WTC11 (cell line): Measurements from ENCODE around the gene LCE2A. TPM values are rescaled to one million over a fixed set of nuclear protein-coding genes. Genes with fewer than 3 reads are reported as not detected.
"Not testable (repeated sequence)": the region's sequence is repeated elsewhere in the genome, so short reads cannot be mapped to it uniquely, and the experiment has no call there.

ENCODE experiments used
- ATAC-seq: fragments of 200-7000 bp; cut with Tn5 transposase; 2 replicates; pipeline ENCODE4 v1.10.0; 2021; ENCODE audit warnings: mild to moderate bottlenecking, moderate library complexity
- CTCF ChIA-PET: fragments of 300-600 bp; sonication (Branson Sonifier 250); formaldehyde crosslinking; loops from one replicate; lab custom pipeline; 2021; ENCODE audit warnings: antibody characterized with exemption; lab: Charles Lee
- POLR2A ChIA-PET: fragments of 350-600 bp; sonication (Branson Sonifier 250); formaldehyde crosslinking; loops from one replicate; lab custom pipeline; 2021; ENCODE audit warnings: antibody characterized with exemption; lab: Charles Lee
- DNase-seq: peaks from one replicate; pipeline ENCODE4 v3.0.0; 2021; ENCODE audit warnings: low spot score
- H3K27ac Mint-ChIP-seq: 2 replicates; pipeline ENCODE4 v1.8.0; 2021; ENCODE audit warnings: mixed read lengths
- H3K27me3 Mint-ChIP-seq: 2 replicates; pipeline ENCODE4 v1.8.0; 2021; ENCODE audit warnings: low read depth, mild to moderate bottlenecking, moderate library complexity, mixed read lengths
- H3K36me3 Mint-ChIP-seq: 2 replicates; pipeline ENCODE4 v1.8.0; 2021; ENCODE audit warnings: mixed read lengths
- H3K4me1 Mint-ChIP-seq: 2 replicates; pipeline ENCODE4 v1.8.0; 2022; ENCODE audit warnings: mixed read lengths
- H3K4me3 Mint-ChIP-seq: 2 replicates; pipeline ENCODE4 v1.8.0; 2021; ENCODE audit warnings: mild to moderate bottlenecking, moderate library complexity, mixed read lengths
- H3K9me3 Mint-ChIP-seq: 2 replicates; pipeline ENCODE4 v1.8.0; 2021; ENCODE audit warnings: mixed read lengths
- CBFB ChIP-seq: sonication (generic); formaldehyde crosslinking; IDR thresholded peaks from 2 replicates; pipeline ENCODE4 v1.8.1; 2022; ENCODE audit warnings: mild to moderate bottlenecking, low read depth, missing genetic modification reagents
- E2F1 ChIP-seq: sonication (generic); formaldehyde crosslinking; IDR thresholded peaks from 2 replicates; pipeline ENCODE4 v1.8.0; 2022; ENCODE audit warnings: mild to moderate bottlenecking, missing genetic modification reagents
- EMX1 ChIP-seq: fragments of 250-450 bp; sonication (Bioruptor Pico); IDR thresholded peaks from 2 replicates; pipeline ENCODE4 v1.8.0; 2021; ENCODE audit warnings: mild to moderate bottlenecking
- FOXK1 ChIP-seq: sonication (generic); formaldehyde crosslinking; IDR thresholded peaks from 2 replicates; pipeline ENCODE4 v1.8.0; 2022; ENCODE audit warnings: mild to moderate bottlenecking, moderate library complexity, missing genetic modification reagents
- GRHL2 ChIP-seq: fragments of 250-450 bp; sonication (Bioruptor Pico); IDR thresholded peaks from 2 replicates; pipeline ENCODE4 v1.8.0; 2022; ENCODE audit warnings: mild to moderate bottlenecking, moderate library complexity; ENCODE audit not compliant: insufficient replicate concordance, severe bottlenecking
- IRF2 ChIP-seq: sonication (generic); formaldehyde crosslinking; IDR thresholded peaks from 2 replicates; pipeline ENCODE4 v1.8.0; 2022; ENCODE audit warnings: low read depth, missing genetic modification reagents, borderline replicate concordance
- JUN ChIP-seq: sonication (generic); formaldehyde crosslinking; IDR thresholded peaks from 2 replicates; pipeline ENCODE4 v1.8.0; 2023; ENCODE audit warnings: mild to moderate bottlenecking, missing genetic modification reagents
- MLX ChIP-seq: sonication (generic); formaldehyde crosslinking; IDR thresholded peaks from 2 replicates; pipeline ENCODE4 v1.8.1; 2023; ENCODE audit warnings: mild to moderate bottlenecking, missing genetic modification reagents, moderate library complexity
- MYBL2 ChIP-seq: sonication (generic); formaldehyde crosslinking; IDR thresholded peaks from 2 replicates; pipeline ENCODE4 v1.8.1; 2023; ENCODE audit warnings: mild to moderate bottlenecking, moderate library complexity, missing genetic modification reagents
- NFATC4 ChIP-seq: fragments of 250-450 bp; sonication (Bioruptor Pico); IDR thresholded peaks from 2 replicates; pipeline ENCODE4 v1.9.0; 2021; ENCODE audit warnings: mild to moderate bottlenecking
- NR3C1 ChIP-seq: sonication (generic); formaldehyde crosslinking; conservative IDR thresholded peaks from 2 replicates; pipeline ENCODE4 v1.8.1; 2023; ENCODE audit warnings: low read depth, mild to moderate bottlenecking, missing genetic modification reagents
- RELA ChIP-seq: sonication (generic); formaldehyde crosslinking; IDR thresholded peaks from 2 replicates; pipeline ENCODE4 v1.8.1; 2022; ENCODE audit warnings: missing genetic modification reagents, mild to moderate bottlenecking, borderline replicate concordance
- SP1 ChIP-seq: sonication (generic); formaldehyde crosslinking; conservative IDR thresholded peaks from 2 replicates; pipeline ENCODE4 v1.8.1; 2022; ENCODE audit warnings: missing genetic modification reagents
- TEAD1 ChIP-seq: sonication (generic); formaldehyde crosslinking; IDR thresholded peaks from 2 replicates; pipeline ENCODE4 v1.8.0; 2022; ENCODE audit warnings: mild to moderate bottlenecking, missing genetic modification reagents
- USF1 ChIP-seq: sonication (generic); formaldehyde crosslinking; IDR thresholded peaks from 2 replicates; pipeline ENCODE4 v1.8.0; 2022; ENCODE audit warnings: mild to moderate bottlenecking, missing genetic modification reagents
- total RNA-seq: library from RNA; stranded (reverse); gene quantifications from 3 replicates; pipeline ENCODE4 v1.2.3, GENCODE V29; 2021
- TF ChIP-seq, protein P1 (sequence below): sonication (generic); formaldehyde crosslinking; IDR thresholded peaks from 2 replicates; pipeline ENCODE4 v1.8.0; 2023; ENCODE audit warnings: mild to moderate bottlenecking, missing genetic modification reagents
- TF ChIP-seq, protein P2 (sequence below): sonication (generic); formaldehyde crosslinking; IDR thresholded peaks from 2 replicates; pipeline ENCODE4 v1.8.1; 2022; ENCODE audit warnings: mild to moderate bottlenecking, missing genetic modification reagents, moderate library complexity, borderline replicate concordance
- TF ChIP-seq, protein P3 (sequence below): fragments of 250-450 bp; sonication (Bioruptor Pico); IDR thresholded peaks from 2 replicates; pipeline ENCODE4 v1.9.0; 2021; ENCODE audit warnings: mild to moderate bottlenecking

LCE2A gene
- total RNA-seq, 1 experiment from 2014 or later, result not detected

DNA sequence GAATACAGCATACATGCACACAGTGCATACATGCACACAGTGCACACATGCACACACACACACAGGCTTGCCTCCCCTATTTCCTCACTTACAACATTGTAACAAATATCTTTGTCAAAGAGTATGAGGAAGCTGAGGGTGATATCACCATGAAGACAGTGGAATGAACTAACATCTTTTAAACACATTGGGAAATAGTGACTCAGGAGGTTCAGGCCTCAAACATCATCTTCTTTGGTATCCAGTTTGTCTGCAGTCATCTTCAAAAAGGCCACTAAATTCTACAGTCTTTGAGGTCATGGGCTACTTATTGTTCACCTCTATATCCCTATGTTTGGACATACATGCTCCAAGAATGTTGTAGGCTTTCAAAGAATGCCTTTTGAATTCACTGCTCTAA, 14.3 kb upstream of the LCE2A start:
- ChIA-PET POLR2A (no interaction called here), CTCF (no interaction called here)
- TF ChIP-seq SP1 (CRISPR knock-in tag) (no peak), NFATC4 (CRISPR knock-in tag) (no peak), FOXK1 (CRISPR knock-in tag) (no peak), GRHL2 (no peak), EMX1 (CRISPR knock-in tag) (no peak), MLX (CRISPR knock-in tag) (no peak), NR3C1 (CRISPR knock-in tag) (no peak), RELA (CRISPR knock-in tag) (no peak), USF1 (CRISPR knock-in tag) (no peak), E2F1 (CRISPR knock-in tag) (no peak), MYBL2 (no peak), CBFB (CRISPR knock-in tag) (no peak), TEAD1 (CRISPR knock-in tag) (no peak), IRF2 (CRISPR knock-in tag) (no peak), JUN (CRISPR knock-in tag) (no peak)
- TF ChIP-seq, protein P1, sequence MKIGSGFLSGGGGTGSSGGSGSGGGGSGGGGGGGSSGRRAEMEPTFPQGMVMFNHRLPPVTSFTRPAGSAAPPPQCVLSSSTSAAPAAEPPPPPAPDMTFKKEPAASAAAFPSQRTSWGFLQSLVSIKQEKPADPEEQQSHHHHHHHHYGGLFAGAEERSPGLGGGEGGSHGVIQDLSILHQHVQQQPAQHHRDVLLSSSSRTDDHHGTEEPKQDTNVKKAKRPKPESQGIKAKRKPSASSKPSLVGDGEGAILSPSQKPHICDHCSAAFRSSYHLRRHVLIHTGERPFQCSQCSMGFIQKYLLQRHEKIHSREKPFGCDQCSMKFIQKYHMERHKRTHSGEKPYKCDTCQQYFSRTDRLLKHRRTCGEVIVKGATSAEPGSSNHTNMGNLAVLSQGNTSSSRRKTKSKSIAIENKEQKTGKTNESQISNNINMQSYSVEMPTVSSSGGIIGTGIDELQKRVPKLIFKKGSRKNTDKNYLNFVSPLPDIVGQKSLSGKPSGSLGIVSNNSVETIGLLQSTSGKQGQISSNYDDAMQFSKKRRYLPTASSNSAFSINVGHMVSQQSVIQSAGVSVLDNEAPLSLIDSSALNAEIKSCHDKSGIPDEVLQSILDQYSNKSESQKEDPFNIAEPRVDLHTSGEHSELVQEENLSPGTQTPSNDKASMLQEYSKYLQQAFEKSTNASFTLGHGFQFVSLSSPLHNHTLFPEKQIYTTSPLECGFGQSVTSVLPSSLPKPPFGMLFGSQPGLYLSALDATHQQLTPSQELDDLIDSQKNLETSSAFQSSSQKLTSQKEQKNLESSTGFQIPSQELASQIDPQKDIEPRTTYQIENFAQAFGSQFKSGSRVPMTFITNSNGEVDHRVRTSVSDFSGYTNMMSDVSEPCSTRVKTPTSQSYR, result no peak
- TF ChIP-seq, protein P2, sequence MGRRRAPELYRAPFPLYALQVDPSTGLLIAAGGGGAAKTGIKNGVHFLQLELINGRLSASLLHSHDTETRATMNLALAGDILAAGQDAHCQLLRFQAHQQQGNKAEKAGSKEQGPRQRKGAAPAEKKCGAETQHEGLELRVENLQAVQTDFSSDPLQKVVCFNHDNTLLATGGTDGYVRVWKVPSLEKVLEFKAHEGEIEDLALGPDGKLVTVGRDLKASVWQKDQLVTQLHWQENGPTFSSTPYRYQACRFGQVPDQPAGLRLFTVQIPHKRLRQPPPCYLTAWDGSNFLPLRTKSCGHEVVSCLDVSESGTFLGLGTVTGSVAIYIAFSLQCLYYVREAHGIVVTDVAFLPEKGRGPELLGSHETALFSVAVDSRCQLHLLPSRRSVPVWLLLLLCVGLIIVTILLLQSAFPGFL (CRISPR knock-in tag), result no peak
- TF ChIP-seq, protein P3, sequence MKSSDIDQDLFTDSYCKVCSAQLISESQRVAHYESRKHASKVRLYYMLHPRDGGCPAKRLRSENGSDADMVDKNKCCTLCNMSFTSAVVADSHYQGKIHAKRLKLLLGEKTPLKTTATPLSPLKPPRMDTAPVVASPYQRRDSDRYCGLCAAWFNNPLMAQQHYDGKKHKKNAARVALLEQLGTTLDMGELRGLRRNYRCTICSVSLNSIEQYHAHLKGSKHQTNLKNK (CRISPR knock-in tag), result no peak
- TF ChIP-seq, all 79 proteins: peak for 0
- H3K4me3 Mint-ChIP-seq, result no peak overlapping the region
- no peak for ATAC-seq
- no peaks in the 10 kb centered on the region; the same call in 1 of the 2 replicates for H3K27me3 Mint-ChIP-seq
- H3K36me3 Mint-ChIP-seq, result peaks cover 76% of the 10 kb centered on the region
- peaks cover 92% of the 10 kb centered on the region for H3K9me3 Mint-ChIP-seq
- no peaks in the 10 kb centered on the region for H3K4me1 Mint-ChIP-seq
- H3K27ac Mint-ChIP-seq, result no peak overlapping the region
- no peak for DNase-seq

- POLR2A ChIA-PET, ATAC-seq, H3K4me1 Mint-ChIP-seq, H3K27ac Mint-ChIP-seq, DNase-seq, H3K27me3 Mint-ChIP-seq, CTCF ChIA-PET, H3K4me3 Mint-ChIP-seq: not testable (repeated sequence)
- Mint-ChIP-seq H3K9me3 (peaks cover 92% of the 10 kb centered on the region), H3K36me3 (peaks cover 77% of the 10 kb centered on the region)
Measured at GRCh38 chr1:152685823-152686222, 12.3 kb upstream of the LCE2A start, which contains the start of gene LCE2B. LCE2B (plus strand) TSS chr1:152686123; CDS start chr1:152686844, 721 bp downstream.
